IMR-90 (cell line): ENCODE measurements around the gene IGHMBP2. TPM values are rescaled to one million over a fixed set of nuclear protein-coding genes. Genes with fewer than 3 reads are reported as not detected.
A peak's percentile ranks its signal among the peaks of the same experiment; 100 is the strongest.

ENCODE experiments used
- ATAC-seq: fragments of 200-7000 bp; cut with Tn5 transposase; 2 replicates; pipeline ENCODE4 v1.9.1; 2020; ENCODE audit warnings: low read depth, mild to moderate bottlenecking, moderate library complexity
- BruUV-seq: library from RNA; stranded (reverse); fragments of 400-500 nt; replicated peaks from 2 replicates; lab custom pipeline; 2021; lab: Mats Ljungman, UMichigan
- CTCF ChIA-PET: fragments of 300-600 bp; formaldehyde crosslinking; extraction: SDS; loops from one replicate; lab custom pipeline; 2021; ENCODE audit warnings: antibody characterized with exemption; lab: Yijun Ruan, JAX
- POLR2A ChIA-PET: fragments of 300-600 bp; sonication (Branson Sonifier 250); formaldehyde crosslinking; loops from one replicate; lab custom pipeline; 2022; ENCODE audit warnings: antibody characterized with exemption; ENCODE audit not compliant: unreplicated experiment; lab: Charles Lee
- DNase-seq: peaks from one replicate; pipeline ENCODE4 v3.0.0; 2013
- H2AFZ ChIP-seq: replicated peaks from 2 replicates; pipeline ENCODE3; 2013; ENCODE audit warnings: low read length, mild to moderate bottlenecking; ENCODE audit not compliant: poor library complexity
- H2AK5ac ChIP-seq: 2 replicates; pipeline ENCODE4 v1.6.1; 2013; ENCODE audit warnings: low read depth, low read length, inconsistent platforms
- H2AK9ac ChIP-seq: replicated peaks from 2 replicates; pipeline ENCODE3; 2013; ENCODE audit warnings: mild to moderate bottlenecking, low read depth, low read length, moderate library complexity; ENCODE audit not compliant: poor library complexity
- H2BK120ac ChIP-seq: 2 replicates; pipeline ENCODE4 v1.6.1; 2013; ENCODE audit warnings: low read depth, low read length, inconsistent platforms
- H2BK15ac ChIP-seq: 3 replicates; pipeline ENCODE4 v1.6.1; 2013; ENCODE audit warnings: low read depth, low read length, inconsistent platforms
- H2BK20ac ChIP-seq: 2 replicates; pipeline ENCODE4 v1.6.1; 2013; ENCODE audit warnings: low read depth, mild to moderate bottlenecking, inconsistent platforms, low read length, moderate library complexity
- H2BK5ac ChIP-seq: 2 replicates; pipeline ENCODE4 v1.6.1; 2013; ENCODE audit warnings: mild to moderate bottlenecking, low read depth, low read length, inconsistent platforms; ENCODE audit not compliant: poor library complexity, severe bottlenecking
- H3K14ac ChIP-seq: replicated peaks from 2 replicates; pipeline ENCODE4 v1.6.1; 2013; ENCODE audit warnings: low read depth, low read length, inconsistent platforms
- H3K18ac ChIP-seq: 2 replicates; pipeline ENCODE4 v1.6.1; 2013; ENCODE audit warnings: low read depth, low read length, control low read depth
- H3K23ac ChIP-seq: 2 replicates; pipeline ENCODE4 v1.6.1; 2013; ENCODE audit warnings: low read depth, low read length, inconsistent platforms
- H3K27ac ChIP-seq: 2 replicates; pipeline ENCODE4 v1.5.1; 2013; ENCODE audit warnings: mild to moderate bottlenecking, control low read depth, low read length; ENCODE audit not compliant: insufficient read depth
- H3K27me3 ChIP-seq: 2 replicates; pipeline ENCODE4 v1.6.1; 2013; ENCODE audit warnings: low read length; ENCODE audit not compliant: control insufficient read depth, insufficient read depth
- H3K36me3 ChIP-seq: 2 replicates; pipeline ENCODE4 v1.6.1; 2013; ENCODE audit warnings: low read length, mixed read lengths; ENCODE audit not compliant: control insufficient read depth, insufficient read depth
- H3K4ac ChIP-seq: 2 replicates; pipeline ENCODE4 v1.6.1; 2013; ENCODE audit warnings: low read depth, low read length, inconsistent platforms
- H3K4me1 ChIP-seq: 2 replicates; pipeline ENCODE4 v1.6.1; 2013; ENCODE audit warnings: low read length, mixed read lengths; ENCODE audit not compliant: control insufficient read depth, insufficient read depth
- H3K4me2 ChIP-seq: 2 replicates; pipeline ENCODE4 v1.6.1; 2013; ENCODE audit warnings: low read depth, mild to moderate bottlenecking, control low read depth, low read length, moderate library complexity
- H3K4me3 ChIP-seq: 2 replicates; pipeline ENCODE4 v1.5.1; 2013; ENCODE audit warnings: low read depth, mild to moderate bottlenecking, control low read depth, low read length, moderate library complexity; ENCODE audit not compliant: insufficient read depth
- H3K56ac ChIP-seq: 2 replicates; pipeline ENCODE4 v1.6.1; 2013; ENCODE audit warnings: low read length, inconsistent platforms; ENCODE audit not compliant: insufficient read depth; ENCODE audit errors: extremely low read depth
- H3K79me1 ChIP-seq, 2 experiments: 2 replicates each; pipeline ENCODE4 v1.6.1; 2013; ENCODE audit warnings: low read length in 2 of 2, inconsistent platforms in 1 of 2, low read depth in 1 of 2
- H3K9ac ChIP-seq: 2 replicates; pipeline ENCODE4 v1.6.1; 2013; ENCODE audit warnings: low read depth, low read length, control low read depth
- H3K9me1 ChIP-seq: 2 replicates; pipeline ENCODE4 v1.6.1; 2013; ENCODE audit warnings: low read length, inconsistent platforms; ENCODE audit not compliant: insufficient read depth
- H3K9me3 ChIP-seq: 2 replicates; pipeline ENCODE4 v1.6.1; 2013; ENCODE audit warnings: low read length; ENCODE audit not compliant: control insufficient read depth, insufficient read depth
- H4K20me1 ChIP-seq: 2 replicates; pipeline ENCODE4 v1.6.1; 2013; ENCODE audit warnings: low read length, inconsistent platforms; ENCODE audit not compliant: insufficient read depth
- H4K5ac ChIP-seq: 2 replicates; pipeline ENCODE4 v1.6.1; 2013; ENCODE audit warnings: mild to moderate bottlenecking, low read depth, low read length, control low read depth
- H4K8ac ChIP-seq, 2 experiments: 2 replicates each; pipeline ENCODE4 v1.6.1; 2013; ENCODE audit warnings: low read depth in 2 of 2, low read length in 2 of 2, control low read depth in 1 of 2, inconsistent platforms in 1 of 2
- H4K91ac ChIP-seq: 2 replicates; pipeline ENCODE4 v1.6.1; 2013; ENCODE audit warnings: low read depth, low read length, inconsistent platforms; ENCODE audit not compliant: insufficient read depth
- BHLHE40 ChIP-seq: fragments of 150-350 bp; IDR thresholded peaks from 2 replicates; pipeline ENCODE4 v1.6.1; 2016; ENCODE audit warnings: mild to moderate bottlenecking, low read depth, low read length
- CEBPB ChIP-seq: IDR thresholded peaks from 2 replicates; pipeline ENCODE4 v1.6.1; 2012; ENCODE audit warnings: low read depth, low read length, improper control_type of control experiment
- CHD1 ChIP-seq: IDR thresholded peaks from 2 replicates; pipeline ENCODE4 v1.6.1; 2012; ENCODE audit warnings: low read depth, low read length, improper control_type of control experiment
- FOS ChIP-seq: fragments of 150-350 bp; IDR thresholded peaks from 2 replicates; pipeline ENCODE4 v1.6.1; 2016; ENCODE audit warnings: low read depth, low read length
- MAFK ChIP-seq: IDR thresholded peaks from 2 replicates; pipeline ENCODE4 v1.6.1; 2012; ENCODE audit warnings: low read depth, low read length, improper control_type of control experiment
- MAZ ChIP-seq: IDR thresholded peaks from 2 replicates; pipeline ENCODE4 v1.6.1; 2012; ENCODE audit warnings: low read depth, mild to moderate bottlenecking, low read length, improper control_type of control experiment, moderate library complexity, borderline replicate concordance
- MXI1 ChIP-seq: IDR thresholded peaks from 2 replicates; pipeline ENCODE4 v1.6.1; 2012; ENCODE audit warnings: low read depth, mild to moderate bottlenecking, low read length, moderate library complexity, borderline replicate concordance
- NFE2L2 ChIP-seq: fragments of 150-350 bp; IDR thresholded peaks from 2 replicates; pipeline ENCODE4 v1.6.1; 2016; ENCODE audit warnings: low read depth, mild to moderate bottlenecking, low read length
- POLR2A ChIP-seq: IDR thresholded peaks from 2 replicates; pipeline ENCODE4 v1.6.1; 2012; ENCODE audit warnings: mild to moderate bottlenecking, low read depth, low read length
- RAD21 ChIP-seq: IDR thresholded peaks from 2 replicates; pipeline ENCODE4 v1.6.1; 2012; ENCODE audit warnings: low read length, improper control_type of control experiment
- RCOR1 ChIP-seq: IDR thresholded peaks from 2 replicates; pipeline ENCODE4 v1.6.1; 2012; ENCODE audit warnings: mild to moderate bottlenecking, low read length, improper control_type of control experiment; ENCODE audit not compliant: insufficient replicate concordance
- RFX5 ChIP-seq: IDR thresholded peaks from 2 replicates; pipeline ENCODE4 v1.8.0; 2012; ENCODE audit warnings: low read depth, mild to moderate bottlenecking, low read length, moderate library complexity
- SMC3 ChIP-seq: fragments of 150-350 bp; IDR thresholded peaks from 2 replicates; pipeline ENCODE4 v1.6.1; 2016; ENCODE audit warnings: low read depth, mild to moderate bottlenecking, antibody characterized with exemption, low read length, moderate library complexity
- USF2 ChIP-seq: fragments of 150-350 bp; IDR thresholded peaks from 2 replicates; pipeline ENCODE4 v1.6.1; 2017; ENCODE audit warnings: mild to moderate bottlenecking, antibody characterized with exemption, low read length, low read depth
- WGBS, 2 experiments: methylation state at CpG; one replicate each; pipeline versions ENCODE4 v1.1.5 to v1.1.7; 2013; ENCODE audit warnings: missing lambda C conversion rate in 2 of 2; ENCODE audit not compliant: insufficient read length in 1 of 2; ENCODE audit errors: extremely low coverage in 2 of 2; 5-methylcytosine and 5-hydroxymethylcytosine counted together
- dilution Hi-C: fragments of 300-500 bp; cut with HindIII; formaldehyde crosslinking; loops from one replicate; pipeline ENCODE4 v1.14.3; 2018; ENCODE audit warnings: low sequenced_read_pairs; ENCODE audit not compliant: unreplicated experiment
- in situ Hi-C: fragments of 300-500 bp; cut with MboI; formaldehyde crosslinking; loops from 3 replicates; pipeline ENCODE4 v1.14.3; 2019; ENCODE audit warnings: low sequenced_read_pairs, inconsistent platforms, mixed read lengths
- intact Hi-C: fragments of 100-400 bp; cut with micrococcal nuclease; formaldehyde crosslinking; loops from 2 replicates; pipeline ENCODE4 v1.10.0; 2022
- polyA plus RNA-seq, 3 experiments: library from polyadenylated mRNA; depleted of rRNA; stranded (reverse); fragments of >200 nt; gene quantifications; 2 replicates each; pipeline ENCODE4 v1.2.3, GENCODE V29; 2012; ENCODE audit warnings: low replicate concordance in 1 of 3
- total RNA-seq: library from RNA; depleted of rRNA; stranded (reverse); fragments of >200 nt; gene quantifications from 2 replicates; pipeline ENCODE4 v1.2.3, GENCODE V29; 2012
- TF ChIP-seq, protein P1 (sequence below): fragments of 150-350 bp; IDR thresholded peaks from 2 replicates; pipeline ENCODE4 v1.6.1; 2016; ENCODE audit warnings: low read depth, mild to moderate bottlenecking, low read length, moderate library complexity, borderline replicate concordance
- TF ChIP-seq, protein P2 (sequence below): conservative IDR thresholded peaks from 2 replicates; pipeline ENCODE4 v1.5.1; 2012; ENCODE audit warnings: mild to moderate bottlenecking, low read depth, low read length, improper control_type of control experiment

Gene IGHMBP2
- total and polyA plus RNA-seq, 2 of the 4 experiments (the other 2 are of a cell fraction): 4.5 to 11.1 TPM

- H2BK15ac ChIP-seq: no peak overlapping the region
- in situ Hi-C loops (no loop called here), intact Hi-C loops (no loop called here), dilution Hi-C loops (no loop called here)
- CTCF ChIA-PET: no interaction called here
- ATAC-seq (no peak), DNase-seq (peak; percentile 7)
- H3K4me2 ChIP-seq: no peak overlapping the region
- H3K9ac ChIP-seq: no peak overlapping the region
- no peak overlapping the region for H2AFZ ChIP-seq
- no peak overlapping the region for H4K8ac ChIP-seq
- no peak overlapping the region for H3K27ac ChIP-seq
- H3K4ac ChIP-seq: no peak overlapping the region
- H2BK5ac ChIP-seq: no peak overlapping the region
- no peaks in the 10 kb centered on the region for H3K9me3 ChIP-seq
- TF ChIP-seq BHLHE40: no peak
- TF ChIP-seq MXI1: no peak
- TF ChIP-seq POLR2A: no peak
- TF ChIP-seq USF2: no peak
- no peak for TF ChIP-seq SMC3
- TF ChIP-seq CHD1: no peak
- TF ChIP-seq RAD21: no peak
- no peak for TF ChIP-seq MAFK
- TF ChIP-seq, protein P1, sequence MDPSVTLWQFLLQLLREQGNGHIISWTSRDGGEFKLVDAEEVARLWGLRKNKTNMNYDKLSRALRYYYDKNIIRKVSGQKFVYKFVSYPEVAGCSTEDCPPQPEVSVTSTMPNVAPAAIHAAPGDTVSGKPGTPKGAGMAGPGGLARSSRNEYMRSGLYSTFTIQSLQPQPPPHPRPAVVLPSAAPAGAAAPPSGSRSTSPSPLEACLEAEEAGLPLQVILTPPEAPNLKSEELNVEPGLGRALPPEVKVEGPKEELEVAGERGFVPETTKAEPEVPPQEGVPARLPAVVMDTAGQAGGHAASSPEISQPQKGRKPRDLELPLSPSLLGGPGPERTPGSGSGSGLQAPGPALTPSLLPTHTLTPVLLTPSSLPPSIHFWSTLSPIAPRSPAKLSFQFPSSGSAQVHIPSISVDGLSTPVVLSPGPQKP: no peak
- no peak for TF ChIP-seq CEBPB
- TF ChIP-seq RFX5: no peak
- TF ChIP-seq, protein P2, sequence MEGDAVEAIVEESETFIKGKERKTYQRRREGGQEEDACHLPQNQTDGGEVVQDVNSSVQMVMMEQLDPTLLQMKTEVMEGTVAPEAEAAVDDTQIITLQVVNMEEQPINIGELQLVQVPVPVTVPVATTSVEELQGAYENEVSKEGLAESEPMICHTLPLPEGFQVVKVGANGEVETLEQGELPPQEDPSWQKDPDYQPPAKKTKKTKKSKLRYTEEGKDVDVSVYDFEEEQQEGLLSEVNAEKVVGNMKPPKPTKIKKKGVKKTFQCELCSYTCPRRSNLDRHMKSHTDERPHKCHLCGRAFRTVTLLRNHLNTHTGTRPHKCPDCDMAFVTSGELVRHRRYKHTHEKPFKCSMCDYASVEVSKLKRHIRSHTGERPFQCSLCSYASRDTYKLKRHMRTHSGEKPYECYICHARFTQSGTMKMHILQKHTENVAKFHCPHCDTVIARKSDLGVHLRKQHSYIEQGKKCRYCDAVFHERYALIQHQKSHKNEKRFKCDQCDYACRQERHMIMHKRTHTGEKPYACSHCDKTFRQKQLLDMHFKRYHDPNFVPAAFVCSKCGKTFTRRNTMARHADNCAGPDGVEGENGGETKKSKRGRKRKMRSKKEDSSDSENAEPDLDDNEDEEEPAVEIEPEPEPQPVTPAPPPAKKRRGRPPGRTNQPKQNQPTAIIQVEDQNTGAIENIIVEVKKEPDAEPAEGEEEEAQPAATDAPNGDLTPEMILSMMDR: no peak
- TF ChIP-seq MAZ: no peak
- TF ChIP-seq NFE2L2: no peak
- TF ChIP-seq RCOR1: no peak
- no peak for TF ChIP-seq FOS
- no peak overlapping the region for H2AK9ac ChIP-seq
- no peak overlapping the region for H4K5ac ChIP-seq
- peaks cover 2% of the 10 kb centered on the region; the same call in 1 of the 2 replicates for H3K4me1 ChIP-seq
- no peak overlapping the region for H3K14ac ChIP-seq
- no peak overlapping the region for H4K91ac ChIP-seq
- no CpG with 5 or more reads among the region's 4 CpGs for WGBS, 2 experiments
- H3K36me3 ChIP-seq: no peaks in the 10 kb centered on the region
- no peaks in the 10 kb centered on the region for H4K20me1 ChIP-seq
- H3K56ac ChIP-seq: no peak overlapping the region
- POLR2A ChIA-PET: no interaction called here
- H3K18ac ChIP-seq: no peak overlapping the region
- no peak overlapping the region for H2AK5ac ChIP-seq
- no peak overlapping the region for H2BK20ac ChIP-seq
- no peaks in the 10 kb centered on the region for H3K79me1 ChIP-seq
- no peak overlapping the region for H2BK120ac ChIP-seq
- no peaks in the 10 kb centered on the region for H3K9me1 ChIP-seq
- H3K4me3 ChIP-seq: no peak overlapping the region
- H3K27me3 ChIP-seq: peaks cover 48% of the 10 kb centered on the region
- BruUV-seq: no TSS peak
- H3K23ac ChIP-seq: no peak overlapping the region
These were observed 72.9 kb downstream of the IGHMBP2 start for GRCh38 chr11:68976563-68976962.
